HG02973 (cell line): Measurements from ENCODE around the gene LMNTD2.
A peak's percentile ranks its signal among the peaks of the same experiment; 100 is the strongest.

Experiments
- ATAC-seq: cut with Tn5 transposase; IDR thresholded peaks from one replicate; pipeline ENCODE4 v1.9.1; 2021; ENCODE audit warnings: moderate library complexity; ENCODE audit not compliant: unreplicated experiment

The LMNTD2 gene

GRCh38 chr11:560305-561147 is at the start of gene LMNTD2, which contains the start of gene RASSF7:
Gene LMNTD2, minus strand, starts transcription at chr11:560738. Its CDS starts 22 bp downstream, at chr11:560716.
Gene RASSF7, plus strand, starts transcription at chr11:560970. Its CDS starts 799 bp downstream, at chr11:561769.
- peak; percentile 61 for ATAC-seq

GRCh38 chr11:609341-609811 is 48.8 kb upstream of the LMNTD2 start:
- ATAC-seq: no peak

GRCh38 chr11:608791-609251 is 48.3 kb upstream of the LMNTD2 start:
- no peak for ATAC-seq

GRCh38 chr11:607971-608659 is 47.6 kb upstream of the LMNTD2 start:
- ATAC-seq: no peak

GRCh38 chr11:607020-607780 is 46.7 kb upstream of the LMNTD2 start:
- no peak for ATAC-seq

GRCh38 chr11:606245-606644 is 45.7 kb upstream of the LMNTD2 start:
- ATAC-seq: no peak

GRCh38 chr11:605286-606129 is 45.0 kb upstream of the LMNTD2 start:
- ATAC-seq: no peak

- ATAC-seq: no peak
Observed at GRCh38 chr11:603154-603553, 42.6 kb upstream of the LMNTD2 start.

GRCh38 chr11:601573-602245 is 41.2 kb upstream of the LMNTD2 start:
- no peak for ATAC-seq

GRCh38 chr11:598005-598680 is 37.6 kb upstream of the LMNTD2 start:
- ATAC-seq: no peak

GRCh38 chr11:597166-597725 is 36.7 kb upstream of the LMNTD2 start:
- ATAC-seq: no peak

- no peak for ATAC-seq
Observed at GRCh38 chr11:596374-596773, 35.8 kb upstream of the LMNTD2 start.

- ATAC-seq: no peak
Observed at GRCh38 chr11:595400-595799, 34.9 kb upstream of the LMNTD2 start.

GRCh38 chr11:593347-593746 is 32.8 kb upstream of the LMNTD2 start:
- no peak for ATAC-seq

GRCh38 chr11:592918-593317 is 32.4 kb upstream of the LMNTD2 start:
- no peak for ATAC-seq

- no peak for ATAC-seq
Observed at GRCh38 chr11:592501-592900, 32.0 kb upstream of the LMNTD2 start.

GRCh38 chr11:590997-591396 is 30.5 kb upstream of the LMNTD2 start:
- ATAC-seq: no peak

GRCh38 chr11:589798-590197 is 29.3 kb upstream of the LMNTD2 start:
- ATAC-seq: no peak

- no peak for ATAC-seq
Observed at GRCh38 chr11:587978-588380, 27.4 kb upstream of the LMNTD2 start.
